Sigmoid colon (tissue), 4 donors: Measurements from ENCODE around the gene NRSN2.

Experiments used
- CTCF ChIP-seq, 4 experiments: fragments of 450-650 bp in 3 of 4; fragments of 200-600 bp in 1 of 4; IDR thresholded peaks; one replicate each; pipeline ENCODE4 v1.5.1; 2016 to 2019; ENCODE audit warnings: antibody characterized with exemption in 4 of 4, mild to moderate bottlenecking in 3 of 4, moderate library complexity in 2 of 4
- POLR2A ChIP-seq, 2 donors: fragments of 450-650 bp; IDR thresholded peaks; one replicate each; pipeline ENCODE4 v1.6.1; 2016; ENCODE audit warnings: antibody characterized with exemption in 2 of 2, mild to moderate bottlenecking in 2 of 2, moderate library complexity in 2 of 2
- POLR2AphosphoS5 ChIP-seq, 4 donors: sonication (generic); formaldehyde crosslinking; IDR thresholded peaks; one replicate each; pipeline ENCODE4 v1.6.1; 2017; ENCODE audit warnings: antibody characterized with exemption in 4 of 4

GRCh38 chr20:387520-387919 lies 40.6 kb downstream of the NRSN2 start:
- TF ChIP-seq CTCF (IDR thresholded peaks at IDR 0.05) (no peak), POLR2A (IDR thresholded peaks at IDR 0.05) (no peak), POLR2AphosphoS5 (IDR thresholded peaks at IDR 0.05) (no peak)
